Stimulated activated naive CD8-positive, alpha-beta T cell treated with anti-CD3 and anti-CD28 coated beads, Interleukin-15, amount 100 ng/mL, for 72 hours (primary cell): Measurements from ENCODE around the gene ADH1A.
"Not testable (repeated sequence)": the region's sequence is repeated elsewhere in the genome, so short reads cannot be mapped to it uniquely, and the experiment has no call there.

Experiments
- ATAC-seq: fragments of 150-1000 bp; cut with Tn5 transposase; 2 replicates; pipeline ENCODE4 v1.10.0; 2021; ENCODE audit warnings: mild to moderate bottlenecking, moderate library complexity
- DNase-seq, 2 donors: peaks; one replicate each; pipeline ENCODE4 v3.0.0; 2021 to 2022
- H3K27ac Mint-ChIP-seq, 2 donors: one replicate each; pipeline ENCODE4 v1.8.0; 2022; ENCODE audit warnings: mild to moderate bottlenecking in 2 of 2, mixed read lengths in 2 of 2, moderate library complexity in 2 of 2
- H3K27me3 Mint-ChIP-seq: one replicate; pipeline ENCODE4 v1.8.0; 2022; ENCODE audit warnings: mixed read lengths
- H3K4me1 Mint-ChIP-seq: one replicate; pipeline ENCODE4 v1.8.0; 2022; ENCODE audit warnings: mild to moderate bottlenecking, mixed read lengths
- H3K4me3 Mint-ChIP-seq, 2 donors: one replicate each; pipeline ENCODE4 v1.8.0; 2022; ENCODE audit warnings: mild to moderate bottlenecking in 2 of 2, mixed read lengths in 2 of 2, moderate library complexity in 1 of 2
- H3K9me3 Mint-ChIP-seq, 2 donors: one replicate each; pipeline ENCODE4 v1.8.0; 2022; ENCODE audit warnings: mixed read lengths in 2 of 2

Gene ADH1A

DNA sequence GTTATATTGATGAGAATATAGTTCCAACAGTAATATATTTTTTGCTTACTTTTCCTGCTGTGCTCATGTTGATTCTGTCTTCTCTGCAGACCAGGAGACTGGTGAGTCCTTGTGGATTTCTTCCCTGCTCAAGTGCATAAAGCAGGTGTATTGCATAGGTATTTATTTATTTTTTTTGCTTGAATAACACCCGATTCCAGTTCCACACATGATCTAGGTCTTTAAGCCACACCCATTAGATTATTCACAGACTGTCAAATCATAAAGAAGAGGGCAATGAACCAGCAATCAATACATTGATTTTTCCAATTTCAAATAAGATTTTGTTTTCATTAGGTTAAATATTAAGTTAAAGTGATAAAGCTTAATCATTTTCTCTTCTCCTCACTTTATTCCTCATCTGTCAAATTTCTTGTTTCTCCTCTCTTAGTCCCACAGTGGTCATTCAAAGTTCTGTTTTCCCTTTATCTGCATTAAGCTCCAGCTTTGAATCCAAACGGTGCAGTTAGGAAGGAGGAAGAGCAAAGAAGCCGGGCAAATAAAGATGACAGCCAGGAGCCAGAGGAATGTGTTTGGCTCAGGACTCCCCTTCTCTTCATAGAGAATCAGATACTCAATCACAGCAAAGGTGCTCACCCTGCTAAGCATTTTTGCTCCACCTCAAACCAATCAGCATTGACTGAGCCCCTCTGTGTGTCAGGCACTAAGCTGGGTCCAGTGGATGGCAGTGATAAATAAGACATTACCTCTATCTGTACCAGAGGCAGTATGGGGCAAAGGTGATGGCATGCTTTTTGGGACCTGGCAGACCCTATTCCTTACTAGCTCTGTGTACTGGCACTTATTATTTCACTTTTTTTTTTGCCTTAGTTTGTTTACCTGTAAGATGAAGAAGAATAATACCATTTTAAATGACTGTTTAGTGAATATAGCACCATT lies at the start of gene ADH1A:
TSS of gene ADH1A (minus strand) at position 138 of the 939 bp plus-strand sequence. CDS start at position 67, 71 bp downstream.
- no peaks in the 10 kb centered on the region for H3K4me1 Mint-ChIP-seq
- peaks cover 9% of the 10 kb centered on the region for H3K27me3 Mint-ChIP-seq
- no peak within 1 kb of the TSS for H3K4me3 Mint-ChIP-seq
- no peak within 1 kb of the TSS for H3K27ac Mint-ChIP-seq
- peaks cover 19 to 34% of the 10 kb centered on the region in 2 donors for H3K9me3 Mint-ChIP-seq
- ATAC-seq (no peak), DNase-seq (no peak)

DNA sequence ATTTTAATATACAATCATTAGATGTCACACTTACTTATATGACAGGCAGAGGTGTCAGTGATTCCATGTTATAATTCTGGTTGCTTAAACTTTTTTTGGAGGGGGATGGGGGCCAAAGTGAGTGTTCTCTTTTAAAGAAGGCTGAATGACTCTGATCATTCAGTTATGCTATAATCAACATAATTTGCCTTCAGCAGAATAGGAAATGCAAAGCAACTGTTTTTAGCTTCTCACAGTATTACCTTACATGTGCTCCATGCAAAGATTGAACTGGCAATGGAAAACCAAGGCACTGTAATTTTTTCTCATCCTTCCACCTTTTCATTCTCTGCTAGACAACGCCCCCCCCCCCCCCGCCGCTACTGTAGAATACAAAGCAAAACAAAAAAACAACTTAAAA lies 48.4 kb upstream of the ADH1A start:
- Mint-ChIP-seq H3K9me3 (no peaks in the 10 kb centered on the region), H3K27ac (no peak overlapping the region), H3K27me3 (peaks cover 21% of the 10 kb centered on the region), H3K4me3 (no peak overlapping the region), H3K4me1 (no peaks in the 10 kb centered on the region)
- DNase-seq (no peak), ATAC-seq (no peak)

DNA sequence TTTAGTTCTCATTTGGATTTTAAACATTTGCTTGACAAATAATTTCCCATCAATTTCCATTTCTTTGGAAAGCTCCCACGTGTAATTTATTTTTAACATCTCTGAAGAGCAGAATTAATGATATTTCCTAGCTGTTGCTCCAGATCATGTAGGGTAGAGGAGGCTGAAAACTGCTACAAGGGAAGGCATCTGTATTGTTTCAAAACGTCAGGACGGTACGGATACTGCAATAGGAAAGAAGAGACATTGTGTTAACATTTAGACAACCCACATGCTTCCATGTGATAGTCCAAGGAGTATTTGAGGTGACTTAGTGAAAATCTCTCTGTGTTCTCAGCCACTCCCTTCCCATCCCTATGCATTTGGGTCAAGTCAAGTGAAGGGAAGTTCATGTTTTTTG lies 45.8 kb upstream of the ADH1A start:
- no peak for DNase-seq
- ATAC-seq, result no peak
- Mint-ChIP-seq H3K4me3 (no peak overlapping the region), H3K9me3 (no peaks in the 10 kb centered on the region), H3K27ac (no peak overlapping the region), H3K27me3 (peaks cover 15% of the 10 kb centered on the region), H3K4me1 (no peaks in the 10 kb centered on the region)

DNA sequence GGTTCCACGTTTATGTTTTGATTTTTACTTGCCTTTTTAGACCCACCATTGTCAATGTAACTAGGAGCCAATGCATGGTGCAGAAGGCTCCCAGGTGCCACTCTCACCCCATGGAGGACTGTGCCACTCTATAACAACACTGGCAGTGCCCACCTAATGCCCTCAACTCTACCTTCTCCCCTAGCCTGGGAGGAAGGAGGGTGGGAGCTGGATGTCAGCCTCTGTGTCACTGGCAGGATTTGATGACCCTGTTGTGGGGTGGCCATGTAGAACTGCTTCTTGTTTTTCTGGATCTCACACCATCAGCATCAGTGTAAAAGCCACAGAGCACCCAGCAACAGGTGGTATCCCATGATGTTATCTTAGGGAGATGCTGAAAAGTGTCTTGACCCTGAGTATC lies 44.1 kb upstream of the ADH1A start:
- ATAC-seq (no peak), DNase-seq (no peak)
- H3K9me3 Mint-ChIP-seq, result no peaks in the 10 kb centered on the region
- peaks cover 8% of the 10 kb centered on the region for H3K27me3 Mint-ChIP-seq
- no peak overlapping the region for H3K27ac Mint-ChIP-seq
- H3K4me1 Mint-ChIP-seq, result no peaks in the 10 kb centered on the region
- H3K4me3 Mint-ChIP-seq, result no peak overlapping the region

DNA sequence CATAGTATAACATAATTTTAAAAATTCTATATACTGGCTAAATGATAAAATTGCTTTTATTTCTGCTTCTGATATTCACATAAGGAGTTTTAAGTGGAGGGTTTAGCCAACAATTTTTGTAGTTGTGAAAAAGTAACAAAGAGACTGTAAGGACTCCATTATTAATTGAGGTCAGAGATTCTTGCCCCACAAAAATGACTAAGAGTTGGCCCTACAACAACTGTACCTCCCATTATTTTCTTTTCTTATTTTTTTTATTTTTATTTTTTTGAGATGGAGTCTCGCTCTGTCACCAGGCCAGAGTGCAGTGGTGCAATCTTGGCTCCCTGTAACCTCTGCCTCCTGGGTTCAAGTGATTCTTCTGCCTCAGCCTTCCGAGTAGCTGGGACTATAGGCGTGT lies 39.9 kb upstream of the ADH1A start:
- H3K27me3 Mint-ChIP-seq, result no peaks in the 10 kb centered on the region
- H3K4me1 Mint-ChIP-seq, result no peaks in the 10 kb centered on the region
- H3K27ac Mint-ChIP-seq, result no peak overlapping the region
- H3K9me3 Mint-ChIP-seq, result no peaks in the 10 kb centered on the region
- no peak for ATAC-seq
- no peak for DNase-seq
- H3K4me3 Mint-ChIP-seq, result no peak overlapping the region

DNA sequence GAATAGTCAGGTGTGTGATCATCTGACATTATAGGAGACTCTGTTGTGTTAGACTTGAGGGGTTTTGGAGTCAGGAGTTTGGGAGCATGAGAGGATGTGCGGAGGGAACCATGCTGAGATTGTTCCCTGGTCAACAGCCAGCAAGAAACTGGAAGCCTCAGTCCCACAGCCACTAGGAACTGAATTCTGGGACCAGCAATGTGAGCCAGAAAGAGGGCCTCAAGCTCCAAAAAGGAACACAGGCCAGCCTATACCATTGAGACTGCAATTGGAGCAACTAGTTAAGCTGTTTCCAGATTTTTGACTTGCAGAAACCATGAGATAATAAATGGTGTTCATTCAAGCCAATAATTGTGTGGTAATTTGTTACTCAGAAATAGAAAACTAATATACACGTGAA lies 39.1 kb upstream of the ADH1A start:
- H3K27ac Mint-ChIP-seq, result no peak overlapping the region
- no peak overlapping the region for H3K4me3 Mint-ChIP-seq
- no peaks in the 10 kb centered on the region for H3K4me1 Mint-ChIP-seq
- H3K27me3 Mint-ChIP-seq, result no peaks in the 10 kb centered on the region
- no peaks in the 10 kb centered on the region for H3K9me3 Mint-ChIP-seq
- ATAC-seq (no peak), DNase-seq (no peak)

DNA sequence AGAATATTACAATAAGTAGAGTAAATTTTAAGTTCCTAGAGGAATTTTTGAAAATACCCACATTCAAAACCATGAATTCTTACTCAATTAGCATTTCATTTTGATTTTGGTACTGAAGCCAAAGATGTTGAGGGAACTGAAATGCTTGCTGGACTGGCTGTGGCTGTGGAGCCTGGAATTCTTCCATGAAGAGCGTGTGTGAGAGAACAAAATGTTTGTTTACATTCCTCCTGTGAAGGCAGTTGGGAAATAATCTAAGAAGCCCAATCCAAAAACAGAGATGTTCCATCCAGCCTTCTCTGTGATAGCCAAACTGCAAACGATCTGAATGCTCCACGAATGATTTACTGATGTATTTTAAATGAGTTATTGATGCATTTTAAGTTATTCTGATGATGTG lies 34.2 kb upstream of the ADH1A start:
- DNase-seq (no peak), ATAC-seq (no peak)
- peaks cover 16% of the 10 kb centered on the region for H3K27me3 Mint-ChIP-seq
- no peaks in the 10 kb centered on the region for H3K4me1 Mint-ChIP-seq
- H3K4me3 Mint-ChIP-seq, result no peak overlapping the region
- H3K9me3 Mint-ChIP-seq, result no peaks in the 10 kb centered on the region
- H3K27ac Mint-ChIP-seq, result no peak overlapping the region

DNA sequence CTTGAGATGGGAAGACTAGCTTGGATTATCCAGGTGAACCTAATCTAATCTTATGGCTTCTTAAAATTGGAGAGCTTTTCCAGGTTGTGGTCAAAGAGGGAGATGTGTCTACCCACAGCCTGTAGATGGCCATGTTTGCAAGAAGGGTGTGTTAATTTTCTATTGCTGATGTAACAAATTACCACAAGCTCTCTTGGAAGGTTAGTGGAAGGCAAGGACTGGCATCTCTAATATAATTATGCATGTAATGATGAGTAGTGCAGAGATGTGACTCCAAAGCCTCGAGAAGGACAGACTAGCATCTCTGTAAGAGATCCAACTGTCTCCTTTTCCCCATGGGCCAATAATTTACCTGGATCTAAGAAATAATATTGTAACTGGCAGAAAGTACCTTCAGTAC lies 33.6 kb upstream of the ADH1A start:
- DNase-seq, result no peak
- Mint-ChIP-seq H3K27ac (no peak overlapping the region), H3K27me3 (peaks cover 16% of the 10 kb centered on the region), H3K4me1 (no peaks in the 10 kb centered on the region), H3K4me3 (no peak overlapping the region), H3K9me3 (no peaks in the 10 kb centered on the region)
- ATAC-seq, result no peak

DNA sequence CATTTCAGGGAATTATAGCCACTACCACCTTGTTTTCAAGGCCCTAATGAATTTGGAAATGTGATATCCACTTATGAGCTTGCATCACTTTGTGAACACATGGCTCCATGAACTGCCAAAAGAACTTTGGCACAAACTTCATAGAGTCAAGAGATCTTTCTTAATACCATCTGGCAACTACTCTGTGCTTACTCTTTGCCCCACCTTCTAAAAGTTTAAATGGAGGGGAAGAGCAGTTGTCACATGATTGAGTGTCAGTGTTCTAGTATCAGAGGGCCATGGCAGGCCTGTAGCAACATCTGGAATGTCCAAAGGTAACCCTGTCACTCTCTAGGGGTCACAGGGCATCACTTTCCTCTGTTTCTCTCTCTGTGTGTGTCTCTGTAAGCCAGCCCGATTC lies 33.0 kb upstream of the ADH1A start:
- Mint-ChIP-seq H3K27me3 (peaks cover 16% of the 10 kb centered on the region), H3K9me3 (no peaks in the 10 kb centered on the region), H3K4me1 (no peaks in the 10 kb centered on the region), H3K27ac (no peak overlapping the region), H3K4me3 (no peak overlapping the region)
- ATAC-seq (no peak), DNase-seq (no peak)

DNA sequence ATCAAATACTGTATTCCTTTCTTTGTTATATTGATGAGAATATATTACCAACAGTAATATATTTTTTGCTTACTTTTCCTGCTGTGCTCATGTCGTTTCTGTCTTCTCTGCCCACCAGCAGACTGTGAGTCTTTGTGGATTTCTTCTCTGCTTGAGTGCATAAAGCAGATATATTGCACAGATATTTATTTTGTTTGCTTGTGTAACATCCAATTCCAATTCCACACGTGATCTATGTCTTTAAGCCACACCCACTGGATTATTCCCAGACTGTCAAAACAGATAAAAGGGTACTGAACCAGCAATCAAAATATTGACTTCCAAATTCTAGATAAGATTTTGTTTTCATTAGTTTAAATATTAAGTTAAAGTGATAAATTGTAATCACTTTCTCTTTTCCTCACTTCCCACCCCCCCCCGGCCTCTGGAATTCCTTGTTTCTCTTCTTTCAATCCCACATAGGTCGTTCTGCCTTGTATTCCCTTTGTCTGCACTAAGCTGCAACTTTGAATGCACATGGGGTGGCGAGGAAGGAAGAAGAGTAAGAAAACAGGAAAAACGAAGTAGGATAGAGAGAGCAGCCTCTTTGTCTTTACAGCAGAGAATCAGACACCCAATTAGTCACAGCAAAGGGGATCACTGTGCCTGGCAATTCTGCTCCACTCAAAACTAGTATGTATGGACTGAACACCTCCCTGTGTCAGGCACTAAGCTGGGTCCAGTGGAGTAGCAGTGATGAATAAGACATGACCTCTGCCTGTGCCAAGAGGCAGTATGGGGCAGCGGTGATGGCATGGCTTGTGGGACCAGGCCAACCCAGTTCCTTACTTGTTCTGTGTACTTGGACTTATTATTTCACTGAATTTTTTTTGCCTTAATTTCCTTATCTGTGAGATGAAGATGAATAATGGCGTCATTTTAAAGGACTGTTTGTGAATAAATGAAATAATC lies 30.7 kb upstream of the ADH1A start, which contains the start of gene ADH1B:
TSS of gene ADH1B (minus strand) at position 161 of the 951 bp plus-strand sequence. CDS start at position 91, 70 bp downstream.
- Mint-ChIP-seq H3K9me3 (no peaks in the 10 kb centered on the region), H3K4me3 (no peak within 1 kb of the TSS), H3K27me3 (peaks cover 16% of the 10 kb centered on the region), H3K27ac (no peak within 1 kb of the TSS), H3K4me1 (no peaks in the 10 kb centered on the region)
- ATAC-seq (no peak), DNase-seq (no peak)

DNA sequence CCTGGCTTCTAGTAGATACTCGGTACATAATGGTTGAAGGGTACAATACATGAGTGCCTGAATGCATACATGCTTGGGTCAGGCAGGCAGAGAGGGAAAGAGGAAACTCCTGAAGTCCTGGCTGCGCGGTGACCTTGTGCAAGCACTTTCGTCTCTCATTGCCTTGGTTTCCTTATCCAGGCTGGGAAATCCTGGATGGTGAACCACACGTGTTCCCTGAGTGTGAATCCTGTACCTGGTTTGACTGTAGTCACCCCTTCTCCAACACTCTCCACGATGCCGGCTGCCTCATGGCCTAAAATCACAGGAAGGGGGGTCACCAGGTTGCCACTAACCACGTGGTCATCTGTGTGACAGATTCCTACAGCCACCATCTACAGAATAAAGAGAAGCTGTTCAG lies 27.0 kb upstream of the ADH1A start:
- not testable (repeated sequence) for DNase-seq, ATAC-seq, H3K4me1 Mint-ChIP-seq, H3K27me3 Mint-ChIP-seq, H3K4me3 Mint-ChIP-seq, H3K27ac Mint-ChIP-seq, H3K9me3 Mint-ChIP-seq

DNA sequence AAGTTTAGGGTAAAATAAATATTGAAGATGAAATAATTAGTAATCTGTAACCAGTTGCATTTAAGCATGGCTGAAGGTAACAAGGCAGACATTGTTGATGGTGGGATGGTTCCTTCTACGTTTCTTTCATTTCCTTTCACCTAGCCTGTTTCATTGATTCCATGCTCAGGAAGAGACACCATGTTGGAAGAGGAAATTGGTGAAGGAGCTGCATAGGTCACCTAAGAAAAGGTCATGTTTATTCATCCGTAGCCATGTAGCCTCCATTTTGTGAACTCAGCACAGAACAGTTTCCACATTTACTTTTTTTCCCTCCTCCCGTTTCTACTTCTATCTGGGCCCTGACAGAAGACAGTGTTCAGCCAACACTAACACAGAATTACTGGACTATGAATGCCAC lies 26.6 kb upstream of the ADH1A start:
- ATAC-seq (no peak), DNase-seq (no peak)
- Mint-ChIP-seq H3K27ac (no peak overlapping the region), H3K4me3 (no peak overlapping the region), H3K27me3 (peaks cover 8% of the 10 kb centered on the region), H3K9me3 (no peaks in the 10 kb centered on the region), H3K4me1 (no peaks in the 10 kb centered on the region)

DNA sequence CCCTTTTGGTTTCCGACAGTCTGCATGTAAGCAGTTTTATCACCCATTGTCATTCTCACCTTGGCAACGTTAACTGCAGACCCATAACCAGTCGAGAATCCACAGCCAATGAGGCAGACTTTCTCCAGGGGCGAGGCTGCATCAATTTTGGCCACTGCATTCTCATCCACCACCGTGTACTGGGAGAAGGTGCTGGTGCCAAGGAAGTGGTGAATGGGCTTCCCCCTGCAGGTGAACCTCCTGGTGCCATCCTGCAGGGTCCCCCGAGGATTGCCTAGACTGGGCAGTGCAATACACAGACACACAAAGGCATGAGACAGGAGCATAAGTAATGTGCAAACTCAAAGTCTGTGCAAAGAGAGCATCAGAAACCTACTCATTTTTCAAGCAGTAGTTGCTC lies 25.1 kb upstream of the ADH1A start:
- no peak for DNase-seq
- no peak overlapping the region for H3K27ac Mint-ChIP-seq
- H3K9me3 Mint-ChIP-seq, result no peaks in the 10 kb centered on the region
- H3K27me3 Mint-ChIP-seq, result peaks cover 8% of the 10 kb centered on the region
- ATAC-seq, result no peak
- no peak overlapping the region for H3K4me3 Mint-ChIP-seq
- no peaks in the 10 kb centered on the region for H3K4me1 Mint-ChIP-seq

DNA sequence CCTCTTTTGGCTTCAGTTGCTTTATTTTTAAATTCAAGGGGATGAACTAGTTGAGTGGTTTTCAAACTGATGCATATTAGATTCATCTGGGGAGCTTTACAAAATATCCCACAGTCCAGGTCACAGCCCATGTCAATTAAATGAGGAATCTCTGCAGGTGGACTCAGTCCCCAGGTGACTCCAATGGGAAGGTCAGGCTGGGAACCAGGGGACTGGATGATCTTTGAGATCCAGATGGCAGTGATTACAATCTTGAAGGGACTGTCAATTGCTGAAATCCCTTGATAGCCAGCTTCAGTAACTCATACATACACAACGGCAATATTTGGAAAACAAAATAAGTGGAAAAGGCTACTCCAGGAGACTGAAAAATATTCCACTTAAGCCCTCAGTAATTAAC lies 23.4 kb upstream of the ADH1A start:
- Mint-ChIP-seq H3K27ac (no peak overlapping the region), H3K4me3 (no peak overlapping the region), H3K4me1 (no peaks in the 10 kb centered on the region), H3K9me3 (no peaks in the 10 kb centered on the region), H3K27me3 (peaks cover 8% of the 10 kb centered on the region)
- ATAC-seq (no peak), DNase-seq (no peak)

DNA sequence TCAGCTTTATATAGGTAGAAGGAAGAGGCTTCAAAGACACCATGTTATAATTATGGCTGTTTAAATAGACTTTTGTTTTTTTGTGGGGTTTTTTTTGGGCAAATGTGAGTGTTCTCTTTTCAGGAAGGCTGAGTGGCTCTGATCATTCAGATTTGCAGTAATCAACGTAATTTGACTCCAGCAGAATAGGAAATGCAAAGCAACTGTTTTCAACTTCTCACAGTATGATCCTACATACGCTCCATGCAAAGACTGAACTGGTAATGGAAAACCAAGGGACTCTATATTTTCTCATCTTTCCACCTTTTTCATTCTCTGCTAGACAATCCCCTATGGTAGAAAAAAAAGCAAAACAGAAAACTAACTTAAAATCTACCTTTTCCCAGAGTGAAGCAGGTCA lies 19.6 kb upstream of the ADH1A start:
- no peaks in the 10 kb centered on the region for H3K4me1 Mint-ChIP-seq
- no peak for ATAC-seq
- H3K27ac Mint-ChIP-seq, result no peak overlapping the region
- no peak for DNase-seq
- H3K9me3 Mint-ChIP-seq, result no peaks in the 10 kb centered on the region
- no peak overlapping the region for H3K4me3 Mint-ChIP-seq
- no peaks in the 10 kb centered on the region for H3K27me3 Mint-ChIP-seq
